CD4-positive, alpha-beta T cell (primary cell): ENCODE results near the gene RPTOR. TPM values are rescaled to one million over a fixed set of nuclear protein-coding genes. Genes with fewer than 3 reads are reported as not detected.

Experiments
- ATAC-seq: fragments of 200-7000 bp; cut with Tn5 transposase; one replicate; pipeline ENCODE4 v1.10.0; 2022; ENCODE audit warnings: mild to moderate bottlenecking; ENCODE audit not compliant: poor library complexity
- CTCF ChIA-PET: fragments of 350-600 bp; sonication (Branson Sonifier 250); formaldehyde crosslinking; loops from one replicate; lab custom pipeline; 2021; ENCODE audit warnings: antibody characterized with exemption, inconsistent platforms; lab: Charles Lee
- POLR2A ChIA-PET: fragments of 350-600 bp; sonication (Branson Sonifier 250); formaldehyde crosslinking; loops from one replicate; lab custom pipeline; 2021; ENCODE audit warnings: antibody characterized with exemption, inconsistent platforms; lab: Charles Lee
- DNase-seq, 14 experiments: peaks; one replicate each; pipeline ENCODE4 v3.0.0-alpha.2; 2013 to 2020; ENCODE audit warnings: mixed read lengths in 2 of 14
- H3K27ac ChIP-seq, 2 donors: one replicate each; pipeline versions ENCODE4 v1.5.1 to v1.7.0; 2013; ENCODE audit warnings: low read length in 2 of 2, low read depth in 1 of 2, mild to moderate bottlenecking in 1 of 2
- H3K27me3 ChIP-seq, 2 experiments: 1 replicate in 1 of 2; 2 replicates in 1 of 2; pipeline versions ENCODE4 v1.6.1 to v1.7.0; 2013; ENCODE audit warnings: low read length in 2 of 2, control low read depth in 1 of 2, mild to moderate bottlenecking in 1 of 2, moderate library complexity in 1 of 2; ENCODE audit not compliant: insufficient read depth in 2 of 2, control insufficient read depth in 1 of 2
- H3K36me3 ChIP-seq: one replicate; pipeline ENCODE4 v1.6.1; 2013; ENCODE audit warnings: low read length, control low read depth; ENCODE audit not compliant: insufficient read depth
- H3K4me1 ChIP-seq: one replicate; pipeline ENCODE4 v1.6.1; 2013; ENCODE audit warnings: low read length, control low read depth; ENCODE audit not compliant: insufficient read depth
- H3K4me3 ChIP-seq: one replicate; pipeline ENCODE4 v1.5.1; 2013; ENCODE audit warnings: mild to moderate bottlenecking, low read length, moderate library complexity
- H3K9me3 ChIP-seq, 2 experiments: 1 replicate in 1 of 2; 2 replicates in 1 of 2; pipeline versions ENCODE4 v1.6.1 to v1.7.0; 2013; ENCODE audit warnings: low read length in 2 of 2, mild to moderate bottlenecking in 2 of 2, control low read depth in 1 of 2, moderate library complexity in 1 of 2; ENCODE audit not compliant: control insufficient read depth in 1 of 2, insufficient read depth in 1 of 2
- H3K27ac Mint-ChIP-seq: one replicate; pipeline ENCODE4 v1.8.0; 2020; ENCODE audit warnings: mixed read lengths
- H3K27me3 Mint-ChIP-seq: one replicate; pipeline ENCODE4 v1.8.0; 2021; ENCODE audit warnings: mixed read lengths
- H3K36me3 Mint-ChIP-seq: one replicate; pipeline ENCODE4 v1.8.0; 2021; ENCODE audit warnings: low read depth, mixed read lengths
- H3K4me1 Mint-ChIP-seq: one replicate; pipeline ENCODE4 v1.8.0; 2021; ENCODE audit warnings: low read depth, mixed read lengths
- H3K4me3 Mint-ChIP-seq: one replicate; pipeline ENCODE4 v1.8.0; 2020; ENCODE audit warnings: mild to moderate bottlenecking, mixed read lengths
- H3K9me3 Mint-ChIP-seq: one replicate; pipeline ENCODE4 v1.8.0; 2020; ENCODE audit warnings: mixed read lengths
- intact Hi-C, 2 experiments: fragments of 100-400 bp; cut with DNase I in 1 of 2; cut with micrococcal nuclease in 1 of 2; formaldehyde crosslinking; loops; one replicate each; pipeline versions ENCODE4 v1.15.1 to v1.9.0; 2023 to 2025; cut with DNase I, micrococcal nuclease
- total RNA-seq, 174 experiments: library from RNA in 2 of 174; stranded (reverse) in 2 of 174; gene quantifications; one replicate each; pipeline ENCODE4 v1.2.3 and lab custom pipeline; 2021 to 2026
- TF ChIP-seq, protein P1 (sequence below): fragments of 200-600 bp; IDR thresholded peaks from one replicate; pipeline ENCODE4 v1.8.0; 2022; ENCODE audit warnings: antibody characterized with exemption, mild to moderate bottlenecking

Gene RPTOR
- total RNA-seq, 2 experiments from 2014 or later: 45.0 to 47.1 TPM

DNA sequence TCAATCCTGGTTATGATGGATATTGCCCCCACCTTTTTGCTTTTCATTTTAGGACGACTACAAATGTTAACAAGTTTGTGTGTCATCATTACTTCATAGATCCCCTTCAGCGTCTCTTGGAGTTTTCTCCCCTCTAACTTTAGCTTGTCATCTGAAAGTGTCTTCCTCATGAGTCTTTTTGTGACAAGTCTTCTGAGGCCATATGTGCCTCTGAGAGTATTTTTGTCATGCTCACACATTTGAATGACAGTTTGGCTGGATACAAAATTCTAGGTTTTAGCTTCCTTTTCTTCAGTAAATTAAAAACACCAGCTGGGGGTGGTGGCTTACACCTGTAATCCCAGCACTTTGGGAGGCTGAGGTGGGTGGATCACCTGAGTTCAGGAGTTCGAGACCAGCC, 243.2 kb downstream of the RPTOR start:
- Mint-ChIP-seq H3K4me1 (peaks cover 92% of the 10 kb centered on the region), H3K4me3 (no peak overlapping the region), H3K9me3 (peaks cover 2% of the 10 kb centered on the region), H3K27ac (peak overlapping the region; percentile 99), H3K36me3 (peaks cover 4% of the 10 kb centered on the region), H3K27me3 (no peaks in the 10 kb centered on the region)
- TF ChIP-seq, protein P1, sequence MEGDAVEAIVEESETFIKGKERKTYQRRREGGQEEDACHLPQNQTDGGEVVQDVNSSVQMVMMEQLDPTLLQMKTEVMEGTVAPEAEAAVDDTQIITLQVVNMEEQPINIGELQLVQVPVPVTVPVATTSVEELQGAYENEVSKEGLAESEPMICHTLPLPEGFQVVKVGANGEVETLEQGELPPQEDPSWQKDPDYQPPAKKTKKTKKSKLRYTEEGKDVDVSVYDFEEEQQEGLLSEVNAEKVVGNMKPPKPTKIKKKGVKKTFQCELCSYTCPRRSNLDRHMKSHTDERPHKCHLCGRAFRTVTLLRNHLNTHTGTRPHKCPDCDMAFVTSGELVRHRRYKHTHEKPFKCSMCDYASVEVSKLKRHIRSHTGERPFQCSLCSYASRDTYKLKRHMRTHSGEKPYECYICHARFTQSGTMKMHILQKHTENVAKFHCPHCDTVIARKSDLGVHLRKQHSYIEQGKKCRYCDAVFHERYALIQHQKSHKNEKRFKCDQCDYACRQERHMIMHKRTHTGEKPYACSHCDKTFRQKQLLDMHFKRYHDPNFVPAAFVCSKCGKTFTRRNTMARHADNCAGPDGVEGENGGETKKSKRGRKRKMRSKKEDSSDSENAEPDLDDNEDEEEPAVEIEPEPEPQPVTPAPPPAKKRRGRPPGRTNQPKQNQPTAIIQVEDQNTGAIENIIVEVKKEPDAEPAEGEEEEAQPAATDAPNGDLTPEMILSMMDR: no peak
- intact Hi-C loops: loop anchor here in 1 of 2 experiments (10.0 kb wide), 2 partner anchors 53 to 107 kb away; no protein-coding TSS in a partner anchor
- ChIA-PET CTCF (no interaction called here), POLR2A (no interaction called here)
- Histone ChIP-seq H3K9me3 (no peaks in the 10 kb centered on the region), H3K36me3 (no peaks in the 10 kb centered on the region), H3K4me3 (no peak overlapping the region), H3K27me3 (no peaks in the 10 kb centered on the region), H3K27ac (peak overlapping the region in 1 of 2 donors; percentile 84), H3K4me1 (peaks cover 82% of the 10 kb centered on the region)
- DNase-seq (no peak), ATAC-seq (no peak)

DNA sequence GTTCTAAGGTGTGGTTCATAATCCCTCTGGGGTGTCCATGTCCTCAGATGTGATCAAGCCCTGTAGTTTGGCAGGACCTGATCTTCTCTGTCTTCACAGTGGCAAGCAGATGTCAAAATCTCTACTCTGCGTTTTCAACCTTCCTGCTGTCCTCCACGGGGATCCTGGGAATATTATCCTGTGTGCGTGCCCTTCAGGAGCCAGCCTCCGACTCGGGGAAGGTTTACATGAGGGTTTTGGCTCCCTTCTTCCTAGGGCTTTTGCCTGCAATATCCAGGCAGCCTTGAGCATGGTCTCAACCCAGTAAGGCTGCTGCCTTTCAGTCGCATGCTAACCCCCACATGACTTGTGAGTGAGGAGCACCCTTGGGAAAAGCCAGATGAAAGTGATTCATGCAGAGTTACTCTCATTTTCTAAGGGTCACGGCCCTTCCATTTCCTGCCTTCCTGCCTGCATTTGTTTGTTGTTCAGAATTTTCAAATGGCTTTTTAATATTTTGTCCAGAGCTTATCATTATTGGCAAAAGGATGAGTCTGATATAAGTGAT, 244.8 kb downstream of the RPTOR start:
- no peaks in the 10 kb centered on the region for H3K9me3 ChIP-seq
- Mint-ChIP-seq H3K36me3 (peaks cover 15% of the 10 kb centered on the region), H3K9me3 (peaks cover 2% of the 10 kb centered on the region), H3K27me3 (no peaks in the 10 kb centered on the region), H3K27ac (peak overlapping the region; percentile 99), H3K4me3 (peak overlapping the region; percentile 83), H3K4me1 (peaks cover 94% of the 10 kb centered on the region)
- intact Hi-C loops: loop anchor here in 1 of 2 experiments (10.0 kb wide), 2 partner anchors 55 to 105 kb away; no protein-coding TSS in a partner anchor
- ChIA-PET POLR2A (interaction anchor here (0.6 to 3.7 kb wide), 15 partner anchors 8 to 140 kb away, joined by 3 to 57 read pairs (median 5); no protein-coding TSS in a partner anchor), CTCF (interaction anchor here (0.8 to 1.5 kb wide), 4 partner anchors 8 to 77 kb away, joined by 3 to 6 read pairs (median 4); no protein-coding TSS in a partner anchor)
- peaks cover 11% of the 10 kb centered on the region for H3K36me3 ChIP-seq
- ATAC-seq (no peak), DNase-seq (peak in 1 of 14 experiments; percentile 38)
- H3K4me1 ChIP-seq: peaks cover 78% of the 10 kb centered on the region
- H3K27ac ChIP-seq: peak overlapping the region; percentile 64 to 84
- no peaks in the 10 kb centered on the region for H3K27me3 ChIP-seq
- H3K4me3 ChIP-seq: no peak overlapping the region
- TF ChIP-seq, protein P1: no peak

DNA sequence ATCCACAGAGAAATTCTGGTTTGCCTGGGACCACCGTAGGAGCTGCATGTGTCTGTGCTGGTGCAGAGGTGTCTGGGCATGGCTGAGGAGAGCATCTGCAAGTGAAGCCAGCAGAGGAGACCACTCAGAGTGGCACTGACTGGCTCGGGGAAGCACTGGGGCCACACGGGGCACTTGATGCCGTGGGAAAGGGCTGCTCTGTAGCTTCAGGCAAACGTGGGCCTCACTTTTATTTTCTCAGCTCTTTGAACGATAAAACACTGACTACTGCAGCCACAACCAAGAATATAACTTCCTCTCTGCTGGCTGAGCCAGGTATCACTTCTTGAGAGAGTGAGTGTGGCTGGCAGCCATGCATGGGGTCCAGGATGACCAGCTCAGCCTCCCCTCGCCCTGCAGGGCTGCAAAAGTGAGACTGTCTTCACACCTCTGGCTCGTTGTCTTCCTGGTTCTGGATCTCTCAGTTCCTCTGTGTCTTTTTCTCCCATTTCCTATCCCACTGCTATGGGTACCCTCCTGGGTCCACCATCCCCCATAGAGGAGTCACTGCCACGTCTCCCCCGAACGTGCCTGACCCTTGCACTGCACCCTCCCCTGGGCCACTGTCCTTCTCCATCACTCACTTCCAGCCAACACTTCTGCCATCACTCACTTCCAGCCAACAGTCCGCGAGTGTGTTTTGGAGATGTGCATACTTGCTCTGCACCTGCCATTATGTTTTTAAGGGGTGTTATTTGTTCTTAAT, 245.6 kb downstream of the RPTOR start:
- H3K36me3 ChIP-seq: peaks cover 14% of the 10 kb centered on the region
- peak overlapping the region; percentile 64 to 84 for H3K27ac ChIP-seq
- H3K27me3 Mint-ChIP-seq: no peaks in the 10 kb centered on the region
- H3K36me3 Mint-ChIP-seq: peaks cover 23% of the 10 kb centered on the region
- no peaks in the 10 kb centered on the region for H3K9me3 ChIP-seq
- H3K27ac Mint-ChIP-seq: peak overlapping the region; percentile 99
- TF ChIP-seq, protein P1: no peak
- peaks cover 71% of the 10 kb centered on the region for H3K4me1 ChIP-seq
- H3K4me3 Mint-ChIP-seq: peak overlapping the region; percentile 83
- H3K4me1 Mint-ChIP-seq: peaks cover 94% of the 10 kb centered on the region
- ATAC-seq (peak; percentile 70), DNase-seq (peak in 7 of 14 experiments; percentile 16 to 59 (median 52))
- H3K27me3 ChIP-seq: no peaks in the 10 kb centered on the region
- intact Hi-C loops: loop anchor here in 1 of 2 experiments (2.0 to 5.0 kb wide), 2 partner anchors 29 to 42 kb away; no protein-coding TSS in a partner anchor
- ChIA-PET POLR2A (interaction anchor here (0.6 to 3.7 kb wide), 19 partner anchors 8 to 336 kb away, joined by 3 to 57 read pairs (median 5); no protein-coding TSS in a partner anchor), CTCF (interaction anchor here (0.8 to 1.5 kb wide), 5 partner anchors 9 to 76 kb away, joined by 3 to 6 read pairs (median 3); no protein-coding TSS in a partner anchor)
- peaks cover 2% of the 10 kb centered on the region for H3K9me3 Mint-ChIP-seq
- H3K4me3 ChIP-seq: peak overlapping the region; percentile 14
